Activated CD8-positive, alpha-beta memory T cell treated with anti-CD3 and anti-CD28 coated beads for 1 hour (primary cell): Measurements from ENCODE around the gene COL26A1.
"Not testable (repeated sequence)": the region's sequence is repeated elsewhere in the genome, so short reads cannot be mapped to it uniquely, and the experiment has no call there.

Experiments used
- DNase-seq, 2 donors: peaks; one replicate each; pipeline ENCODE4 v3.0.0-alpha.2; 2020; ENCODE audit warnings: low read depth in 1 of 2; ENCODE audit errors: extremely low read depth in 1 of 2

COL26A1 gene

GRCh38 chr7:101547916-101548661 lies 185.4 kb downstream of the COL26A1 start:
- no peak for DNase-seq

DNA sequence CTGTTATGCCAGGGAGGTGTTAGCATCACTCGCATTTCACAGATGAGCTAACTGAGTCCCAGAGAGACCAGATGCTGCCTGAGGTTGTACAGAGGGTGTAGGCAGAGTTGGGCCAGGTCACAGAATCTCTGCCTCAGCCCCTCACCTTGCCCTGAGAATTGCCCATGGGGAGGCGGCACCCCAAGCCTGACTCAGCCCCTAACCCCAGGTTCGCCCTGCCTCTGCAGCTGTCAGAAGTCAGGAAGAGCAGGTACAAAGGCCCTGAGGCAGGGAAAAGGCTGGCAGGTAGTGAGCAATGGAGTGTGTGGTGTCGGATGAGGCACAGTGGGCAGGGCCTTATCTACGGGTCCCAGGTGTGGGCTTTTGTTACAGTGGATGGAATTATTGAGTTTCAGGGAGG lies 187.1 kb downstream of the COL26A1 start:
- no peak for DNase-seq

- no peak for DNase-seq
These were observed 188.2 kb downstream of the COL26A1 start for GRCh38 chr7:101550641-101551541.

DNA sequence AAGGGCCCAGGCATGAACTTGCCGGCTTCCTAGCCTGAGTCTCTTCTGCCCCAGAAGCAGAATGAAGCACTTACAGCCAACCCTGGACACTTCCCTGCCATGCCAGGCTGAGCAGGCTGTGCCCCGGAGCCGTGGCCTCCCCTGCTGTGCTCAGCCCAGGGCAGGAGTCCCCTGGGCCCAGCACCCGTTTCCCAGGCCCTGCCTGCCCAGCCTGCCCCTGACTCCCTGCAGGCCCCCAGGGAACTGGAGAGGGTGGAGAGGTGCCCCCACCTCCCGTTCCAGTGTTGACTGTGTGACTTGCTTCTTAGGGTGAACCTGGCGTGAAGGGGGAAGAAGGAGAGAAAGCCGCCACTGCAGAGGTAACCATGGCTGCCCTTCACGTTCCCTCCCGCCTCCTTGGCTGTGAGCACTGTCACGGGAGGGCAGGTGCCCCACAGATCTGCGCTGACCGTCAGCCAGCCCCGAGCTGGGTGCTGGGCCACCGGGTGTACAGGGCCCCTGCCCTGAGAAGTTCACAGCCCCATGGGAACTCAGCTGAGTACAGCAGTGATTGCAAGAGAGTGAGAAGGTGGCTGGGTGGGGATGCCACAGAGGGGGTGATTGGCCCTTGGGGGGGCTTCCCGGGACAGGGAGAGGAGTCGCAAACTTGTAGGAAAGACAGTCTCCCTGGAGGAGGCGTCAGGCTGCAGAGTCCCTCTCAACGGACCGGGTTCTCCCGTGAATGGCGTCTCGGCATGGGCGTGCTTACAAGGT lies 190.5 kb downstream of the COL26A1 start:
- no peak for DNase-seq

DNA sequence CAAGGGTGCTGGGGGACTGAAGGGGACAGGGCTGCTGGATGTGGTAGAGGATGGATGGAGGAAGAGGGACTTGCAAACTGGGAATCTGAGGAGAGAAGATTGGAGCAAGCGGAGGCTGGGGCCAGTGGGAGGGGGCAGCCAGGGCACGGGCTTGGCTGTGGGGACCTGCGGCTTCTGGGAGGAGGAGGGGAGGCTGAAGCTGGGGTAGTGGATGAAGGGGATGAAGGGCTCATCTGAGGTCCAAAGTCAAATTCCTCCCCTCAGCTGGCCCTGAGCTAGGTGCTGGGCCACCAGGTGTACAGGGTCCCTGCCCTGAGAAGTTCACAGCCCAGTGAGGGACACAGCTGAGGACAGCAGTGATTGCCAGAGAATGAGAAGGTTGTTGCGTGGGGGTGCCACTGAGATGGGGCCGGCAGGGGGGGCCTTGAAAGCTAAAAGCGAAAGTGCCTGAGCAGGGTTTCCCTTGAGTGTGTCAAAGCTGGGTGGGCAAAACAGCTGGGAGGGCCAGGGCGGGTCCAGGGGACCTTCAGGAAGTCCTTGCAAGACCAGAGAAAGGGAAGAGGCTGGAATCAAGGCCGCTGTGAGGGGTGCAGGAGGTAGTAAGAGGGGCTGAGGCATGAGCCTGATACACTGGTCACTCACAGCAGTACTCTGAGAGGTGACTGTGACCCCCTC lies 191.2 kb downstream of the COL26A1 start:
- no peak for DNase-seq

- DNase-seq, result no peak
These were observed 192.1 kb downstream of the COL26A1 start for GRCh38 chr7:101554584-101555268.

- DNase-seq, result no peak
These were observed 192.7 kb downstream of the COL26A1 start for GRCh38 chr7:101555269-101555920.

GRCh38 chr7:101555921-101556275 lies 193.2 kb downstream of the COL26A1 start:
- no peak for DNase-seq

- DNase-seq, result no peak
These were observed 193.8 kb downstream of the COL26A1 start for GRCh38 chr7:101556453-101556968.

DNA sequence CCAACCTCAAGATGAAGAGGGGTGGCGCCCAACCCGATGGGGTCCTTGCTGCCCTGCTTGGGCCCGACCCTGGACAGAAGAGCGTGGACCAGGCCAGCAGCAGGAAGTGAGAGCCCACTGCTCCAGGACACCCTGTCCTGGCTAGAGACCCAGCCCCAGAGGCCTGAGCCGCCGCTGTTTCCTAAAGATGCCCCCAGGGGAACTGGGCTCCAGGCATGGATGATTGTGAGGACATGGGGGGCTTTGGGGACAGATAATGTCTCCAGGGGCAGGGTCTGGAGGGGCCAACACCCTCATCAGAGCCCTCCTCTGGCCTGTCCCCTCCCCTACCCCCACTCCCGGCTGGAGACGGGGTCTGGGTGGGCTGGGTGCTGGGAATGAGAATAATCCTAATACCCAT lies 194.7 kb downstream of the COL26A1 start:
- DNase-seq, result no peak

DNA sequence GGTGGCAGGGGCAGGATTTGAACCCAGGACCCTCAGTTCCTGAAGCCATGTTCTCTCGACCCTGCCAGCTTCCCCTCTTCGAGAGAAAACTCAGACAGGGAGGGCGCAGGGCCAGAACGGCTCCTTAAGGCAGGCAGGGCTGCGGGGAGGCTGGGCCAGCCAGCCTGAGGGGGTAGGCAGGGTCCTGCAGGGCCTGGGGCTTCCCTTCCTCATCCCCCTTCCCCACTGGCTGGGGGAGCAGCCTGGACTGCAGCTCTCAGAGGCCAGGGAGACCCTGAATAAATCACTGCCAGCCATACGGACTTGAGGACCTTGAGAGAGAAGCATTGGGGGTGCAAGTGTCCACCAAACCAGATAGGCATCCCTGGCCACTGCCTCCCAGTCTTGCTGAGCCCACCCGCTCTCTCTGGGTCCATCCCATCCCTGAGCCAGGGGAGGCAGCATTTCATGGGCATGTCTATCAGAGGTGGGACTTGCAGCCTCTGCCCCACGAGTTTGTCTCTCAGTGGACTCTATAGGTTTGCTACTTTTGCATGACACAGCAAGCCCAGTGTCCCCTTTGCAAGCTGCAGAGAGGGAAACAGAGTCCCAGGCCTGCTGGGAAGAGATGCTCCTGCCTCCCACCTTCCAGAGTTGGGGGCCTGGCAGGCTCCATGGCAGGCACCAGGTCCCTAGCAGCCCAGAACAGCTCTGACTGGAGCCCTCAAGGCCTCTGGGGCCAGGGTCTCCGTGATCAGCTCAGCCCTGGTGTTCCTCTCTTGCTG lies 195.5 kb downstream of the COL26A1 start:
- DNase-seq, result no peak

GRCh38 chr7:101558742-101559325 lies 196.2 kb downstream of the COL26A1 start:
- no peak for DNase-seq

DNA sequence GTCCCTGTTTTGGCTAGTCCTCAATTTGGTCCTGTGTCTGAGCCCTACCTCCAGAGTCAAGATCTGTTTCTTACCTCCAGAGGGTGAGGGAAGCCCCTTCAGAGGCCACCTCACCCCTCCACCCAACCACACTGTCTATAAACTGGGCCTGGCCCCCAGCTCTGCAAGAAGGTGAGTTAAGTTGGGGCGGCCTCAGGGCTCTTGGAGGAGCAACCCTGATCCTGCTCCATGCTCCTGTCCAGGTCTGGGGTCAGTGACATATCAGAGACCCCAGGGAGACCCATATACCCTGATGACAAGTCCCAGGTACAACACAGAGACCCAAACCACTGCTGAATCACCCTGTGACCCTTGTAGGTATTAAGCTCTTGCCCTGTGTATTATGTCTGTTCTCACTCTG lies 196.9 kb downstream of the COL26A1 start:
- no peak for DNase-seq

GRCh38 chr7:101560021-101560420 lies 197.3 kb downstream of the COL26A1 start:
- DNase-seq, result not testable (repeated sequence)

GRCh38 chr7:101560856-101561255 lies 198.2 kb downstream of the COL26A1 start:
- no peak for DNase-seq

DNA sequence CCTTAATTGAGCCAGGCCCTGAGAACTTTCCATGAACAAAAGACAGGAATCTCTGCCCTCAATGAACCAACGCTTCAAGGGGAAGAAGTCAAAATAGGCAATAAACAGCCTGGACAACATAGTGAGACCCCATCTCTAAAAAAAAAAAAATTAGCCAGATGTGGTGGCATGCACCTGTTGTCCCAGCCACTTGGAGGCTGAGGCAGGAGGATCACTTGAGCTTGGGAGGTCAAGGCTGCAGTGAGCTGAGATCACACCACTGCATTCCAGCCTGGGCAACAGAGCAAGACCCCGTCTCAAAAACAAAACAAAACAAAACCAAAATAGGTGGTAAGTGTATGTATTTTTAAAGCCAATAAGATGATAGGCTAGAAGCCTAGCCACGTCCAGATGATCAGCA lies 198.6 kb downstream of the COL26A1 start:
- not testable (repeated sequence) for DNase-seq

GRCh38 chr7:101562531-101563197 lies 200.0 kb downstream of the COL26A1 start:
- no peak for DNase-seq
